Retinal pigment epithelial cell (primary cell): Measurements from ENCODE around the gene ADD1.

Source experiments
- DNase-seq: peaks from one replicate; pipeline ENCODE4 v3.0.0-alpha.2; 2010; ENCODE audit warnings: low read depth
- H3K4me3 ChIP-seq: 2 replicates; pipeline ENCODE4 v1.5.1; 2011; ENCODE audit warnings: mild to moderate bottlenecking, low read length, control low read depth, moderate library complexity
- CTCF ChIP-seq: conservative IDR thresholded peaks from 2 replicates; pipeline ENCODE4 v1.5.1; 2011; ENCODE audit warnings: low read depth, low read length, control low read depth, inconsistent platforms

ADD1 gene

GRCh38 chr4:2932951-2933565, 89.4 kb downstream of the ADD1 start:
- no peak for TF ChIP-seq CTCF
- no peak for DNase-seq
- peak overlapping the region; percentile 65 for H3K4me3 ChIP-seq

GRCh38 chr4:2933566-2934076, 90.0 kb downstream of the ADD1 start:
- H3K4me3 ChIP-seq, result peak overlapping the region; percentile 65
- DNase-seq, result no peak
- TF ChIP-seq CTCF, result no peak

GRCh38 chr4:2934077-2934812, 90.6 kb downstream of the ADD1 start:
- peak overlapping the region; percentile 83 for H3K4me3 ChIP-seq
- no peak for DNase-seq
- TF ChIP-seq CTCF, result no peak

GRCh38 chr4:2934813-2935761, 91.4 kb downstream of the ADD1 start:
- peak overlapping the region; percentile 83 for H3K4me3 ChIP-seq
- TF ChIP-seq CTCF, result peak; percentile 9

GRCh38 chr4:2935762-2936743, 92.4 kb downstream of the ADD1 start:
- no peak for TF ChIP-seq CTCF
- DNase-seq, result peak; percentile 68
- H3K4me3 ChIP-seq, result peak overlapping the region; percentile 83

More at GRCh38 chr4:2934813-2935761, 91.4 kb downstream of the ADD1 start:
- peak; percentile 49 for DNase-seq

GRCh38 chr4:2936773-2937145, 93.1 kb downstream of the ADD1 start:
- no peak for TF ChIP-seq CTCF
- H3K4me3 ChIP-seq, result peak overlapping the region; percentile 7
- peak; percentile 37 for DNase-seq
